Measurements from ENCODE around the gene MRFAP1L1.
"Not testable (repeated sequence)": the region's sequence is repeated elsewhere in the genome, so short reads cannot be mapped to it uniquely, and the experiment has no call there.

Gene MRFAP1L1

GRCh38 chr4:6709230-6710114, at the start of gene MRFAP1L1:
TSS of gene MRFAP1L1 (minus strand) at chr4:6709865. CDS start at chr4:6709629, 236 bp downstream.
- peak; percentile 100 for DNase-seq

GRCh38 chr4:6758728-6759127, 49.1 kb upstream of the MRFAP1L1 start:
- DNase-seq, result no peak

- not testable (repeated sequence) for DNase-seq
These were observed 46.7 kb upstream of the MRFAP1L1 start for GRCh38 chr4:6756345-6756744.

GRCh38 chr4:6755088-6755753, 45.6 kb upstream of the MRFAP1L1 start:
- no peak for DNase-seq

- no peak for DNase-seq
These were observed 44.9 kb upstream of the MRFAP1L1 start for GRCh38 chr4:6754481-6755087.

- no peak for DNase-seq
These were observed 44.2 kb upstream of the MRFAP1L1 start for GRCh38 chr4:6753891-6754290.

GRCh38 chr4:6753103-6753560, 43.5 kb upstream of the MRFAP1L1 start:
- DNase-seq, result no peak

- DNase-seq, result no peak
These were observed 42.8 kb upstream of the MRFAP1L1 start for GRCh38 chr4:6752486-6752829.

- peak; percentile 96 for DNase-seq
These were observed 42.2 kb upstream of the MRFAP1L1 start for GRCh38 chr4:6751611-6752485.

- peak; percentile 92 for DNase-seq
These were observed 40.9 kb upstream of the MRFAP1L1 start for GRCh38 chr4:6750286-6751221.

- DNase-seq, result peak; percentile 98
These were observed 39.9 kb upstream of the MRFAP1L1 start for GRCh38 chr4:6749340-6750171.

GRCh38 chr4:6748286-6748685, 38.6 kb upstream of the MRFAP1L1 start:
- DNase-seq, result no peak

GRCh38 chr4:6747294-6748051, 37.8 kb upstream of the MRFAP1L1 start:
- peak; percentile 51 for DNase-seq

GRCh38 chr4:6746721-6747293, 37.1 kb upstream of the MRFAP1L1 start:
- peak; percentile 39 for DNase-seq

- no peak for DNase-seq
These were observed 33.3 kb upstream of the MRFAP1L1 start for GRCh38 chr4:6742989-6743388.

GRCh38 chr4:6742507-6742906, 32.8 kb upstream of the MRFAP1L1 start:
- no peak for DNase-seq

- DNase-seq, result no peak
These were observed 30.7 kb upstream of the MRFAP1L1 start for GRCh38 chr4:6740347-6740746.

- no peak for DNase-seq
These were observed 30.3 kb upstream of the MRFAP1L1 start for GRCh38 chr4:6739920-6740319.

GRCh38 chr4:6734165-6734786, 24.6 kb upstream of the MRFAP1L1 start:
- DNase-seq, result no peak

Data from DMS53 (cell line).